ENCODE measurements around the gene RP2.

- TF ChIP-seq CTCF (IDR thresholded peaks at IDR 0.05) (no peak), EP300 (IDR thresholded peaks at IDR 0.05) (no peak), POLR2A (IDR thresholded peaks at IDR 0.05) (no peak)
These were observed 24.4 kb upstream of the RP2 start for GRCh38 chrX:46812445-46812844.
